Effector CD8-positive, alpha-beta T cell (primary cell): ENCODE results near the gene HCN1.
"Not testable (repeated sequence)": the region's sequence is repeated elsewhere in the genome, so short reads cannot be mapped to it uniquely, and the experiment has no call there.

Source experiments
- DNase-seq: peaks from one replicate; lab custom pipeline; 2025; lab: John Stamatoyannopoulos, UW

Gene HCN1

DNA sequence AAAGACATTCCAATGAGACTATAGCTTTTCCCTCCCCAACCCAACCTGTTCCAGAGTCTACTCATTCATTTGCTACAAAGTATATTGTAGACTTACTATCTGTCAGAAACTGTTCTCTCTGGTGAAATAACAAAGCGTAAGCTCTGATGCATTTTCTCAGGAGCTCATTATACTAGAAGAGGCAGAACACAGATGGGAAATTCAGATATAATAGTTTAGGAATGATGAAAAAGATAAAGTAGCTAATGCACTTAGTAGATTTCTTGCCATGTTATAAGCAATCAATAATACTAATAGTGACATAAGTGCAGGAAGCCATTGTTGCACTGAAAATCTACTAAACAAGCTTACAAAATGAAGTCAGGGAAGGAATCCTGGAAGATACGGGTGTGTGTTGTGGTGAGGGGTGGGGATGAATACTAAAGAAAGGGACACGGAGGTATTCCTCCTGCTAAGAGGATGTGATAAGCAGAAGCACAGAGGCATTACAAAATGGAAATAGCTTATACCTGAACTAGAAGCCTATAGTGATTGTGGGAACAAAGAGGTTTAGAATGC is 78.2 kb downstream of the HCN1 start:
- no peak for DNase-seq

DNA sequence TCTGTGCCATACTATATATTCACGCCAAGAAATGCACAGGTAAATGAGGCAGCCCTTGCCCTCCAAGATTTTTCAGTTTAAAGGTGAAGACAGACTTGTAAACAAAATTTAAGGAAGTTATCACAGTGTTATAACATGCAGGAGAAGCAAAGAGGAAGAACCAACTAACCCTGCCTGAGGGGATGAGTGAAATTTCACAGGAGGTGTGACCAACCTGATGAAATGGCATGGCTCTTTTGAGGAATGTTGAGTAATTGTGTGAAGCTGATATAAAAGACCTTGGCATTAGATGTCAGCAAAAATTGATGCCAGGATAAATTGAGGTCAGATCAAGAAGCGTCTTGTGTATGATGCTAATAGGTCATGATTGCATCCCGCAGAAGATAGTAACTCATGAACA is 86.5 kb downstream of the HCN1 start:
- DNase-seq, result no peak

DNA sequence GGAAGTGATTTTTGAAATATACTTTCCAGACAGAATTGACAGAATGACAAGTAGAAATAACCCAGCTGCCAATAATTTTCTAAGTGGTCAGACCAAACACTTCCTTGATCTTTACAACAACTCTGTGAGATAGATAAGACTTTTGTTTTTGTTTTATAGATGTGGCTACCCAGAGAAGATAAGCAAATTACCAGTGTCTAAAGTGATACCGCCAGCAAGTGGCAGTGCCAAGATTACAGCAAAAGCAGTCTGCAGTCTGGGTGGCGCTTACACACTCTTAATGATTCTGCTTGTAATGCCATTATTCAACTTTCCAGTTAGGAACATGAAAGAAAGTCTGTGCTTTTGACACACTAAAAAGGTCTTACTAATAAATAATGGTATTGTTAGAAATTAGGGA is 92.1 kb downstream of the HCN1 start:
- DNase-seq, result no peak

DNA sequence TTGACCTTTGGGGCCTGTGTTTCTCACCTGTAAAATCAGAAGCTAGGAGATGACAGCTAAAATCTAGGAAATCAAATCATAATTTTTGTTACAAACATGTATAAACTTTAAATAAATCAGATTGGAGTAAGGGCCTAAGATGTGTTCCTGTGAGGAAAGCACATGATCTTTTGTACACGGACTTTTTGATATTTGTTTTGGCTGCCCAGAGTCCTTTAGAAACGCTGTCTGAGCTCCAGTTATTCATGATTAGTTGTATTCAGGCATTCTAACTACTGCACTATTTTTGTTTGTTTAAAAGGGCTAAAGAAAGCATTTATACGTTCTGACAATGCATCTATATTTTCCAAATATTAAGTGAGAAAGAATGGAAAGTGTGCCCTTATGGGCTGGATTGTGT is 94.8 kb downstream of the HCN1 start:
- DNase-seq, result no peak

DNA sequence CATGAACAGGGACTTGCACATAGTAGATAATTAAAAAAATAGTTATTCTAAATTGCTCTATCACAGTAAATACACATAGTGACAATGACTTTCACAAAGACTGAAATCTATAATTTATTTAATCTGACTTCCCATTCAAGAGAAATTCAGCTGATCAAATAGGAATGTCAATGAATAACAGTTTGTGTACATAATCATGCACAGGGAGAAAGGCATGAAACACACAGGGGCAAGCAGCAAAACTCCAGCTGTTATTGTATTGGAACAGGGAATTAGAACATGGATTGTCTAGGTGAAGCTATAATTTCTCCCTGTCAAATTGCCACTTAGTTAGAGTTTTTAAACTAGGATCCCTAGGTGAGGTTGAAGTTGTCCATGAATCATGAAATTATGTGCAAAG is 99.9 kb downstream of the HCN1 start:
- DNase-seq, result no peak

DNA sequence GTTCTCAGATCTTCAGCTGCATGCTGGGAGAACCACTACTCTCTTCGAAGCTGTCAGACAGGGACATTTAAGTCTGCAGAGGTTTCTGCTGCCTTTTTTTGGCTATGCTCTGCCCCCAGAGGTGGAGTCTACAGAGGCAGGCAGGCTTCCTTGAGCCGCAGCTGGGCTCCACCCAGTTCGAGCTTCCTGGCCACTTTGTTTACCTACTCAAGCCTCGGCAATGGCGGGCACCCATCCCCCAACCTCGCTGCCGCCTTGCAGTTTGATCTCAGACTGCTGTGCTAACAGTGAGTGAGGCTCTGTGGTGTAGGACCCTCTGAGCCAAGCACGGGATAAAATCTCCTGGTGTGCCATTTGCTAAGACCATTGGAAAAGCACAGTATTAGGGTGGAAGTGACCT is 110.2 kb downstream of the HCN1 start:
- DNase-seq, result not testable (repeated sequence)

DNA sequence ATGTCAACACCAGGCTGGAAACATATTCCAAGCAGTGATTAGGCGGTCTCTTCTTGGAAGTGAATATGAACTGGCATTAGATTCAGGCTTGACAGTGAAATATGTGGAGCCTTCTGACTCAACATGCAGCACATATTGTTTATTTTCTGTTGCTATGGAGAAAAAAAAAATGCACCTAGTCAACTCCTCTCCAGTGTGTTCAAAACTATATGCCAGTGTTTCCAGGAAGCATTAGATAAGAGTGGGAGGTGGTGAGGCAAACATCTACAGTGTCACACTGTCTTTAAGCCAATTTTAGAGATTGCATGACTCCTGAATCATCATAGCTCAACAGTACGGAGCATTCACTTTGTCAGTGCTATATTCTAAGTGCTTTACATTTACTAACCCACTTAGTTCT is 117.9 kb downstream of the HCN1 start:
- DNase-seq, result no peak

DNA sequence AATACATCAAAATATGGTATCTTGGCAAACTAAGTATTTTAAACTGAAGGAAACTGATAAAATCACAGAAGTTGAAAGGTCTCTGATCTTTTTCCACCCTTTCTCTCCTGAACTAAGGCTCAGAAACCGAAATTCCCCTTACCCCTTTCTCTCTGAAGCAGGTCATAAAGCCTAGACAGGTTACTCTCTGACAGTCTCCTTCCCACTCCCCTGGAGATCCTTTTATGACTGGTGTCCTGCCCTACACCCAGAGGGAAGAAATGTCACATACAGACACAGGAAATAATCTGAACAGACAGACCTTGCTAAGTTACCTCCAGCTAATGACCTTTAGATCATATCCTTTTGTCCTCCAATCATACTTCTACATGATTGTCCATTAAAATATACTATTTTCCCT is 127.4 kb downstream of the HCN1 start:
- no peak for DNase-seq

DNA sequence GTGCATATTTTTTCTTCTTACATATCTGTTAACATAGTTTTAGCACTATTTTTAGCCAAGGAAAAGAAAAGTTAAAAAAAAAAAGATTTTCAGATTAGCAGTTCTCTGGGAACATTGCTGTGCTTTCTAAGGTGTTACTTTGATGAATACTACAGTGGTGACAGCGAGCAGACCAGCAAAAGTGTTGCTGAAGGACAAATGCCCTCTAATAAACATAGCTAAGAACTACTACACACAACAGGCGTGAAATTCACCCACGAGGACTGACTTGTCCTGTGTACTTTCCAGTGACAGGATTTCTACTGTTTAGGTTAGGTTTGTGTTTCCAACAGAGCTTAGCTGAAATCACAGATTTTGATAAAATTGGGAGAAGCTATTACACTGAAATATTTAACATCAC is 153.8 kb downstream of the HCN1 start:
- DNase-seq, result no peak

DNA sequence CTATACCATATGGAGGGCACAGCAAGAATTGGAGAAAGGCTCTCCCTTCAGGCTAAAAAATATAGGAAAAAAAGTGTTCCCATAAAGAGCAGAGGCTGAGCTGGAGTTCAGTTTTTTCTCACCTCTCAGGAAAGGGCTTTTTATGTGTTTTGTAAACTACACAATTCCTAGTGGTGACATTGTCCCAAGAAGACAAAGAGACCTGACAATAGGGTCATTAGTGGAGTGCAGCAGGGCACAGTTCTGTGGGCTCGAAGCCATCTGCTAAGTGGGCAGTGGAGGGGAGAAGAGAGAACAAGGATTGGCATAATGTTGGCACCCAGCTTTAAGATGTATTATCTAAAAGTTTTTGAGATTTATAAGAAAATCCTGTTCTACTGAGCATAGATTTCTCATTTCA is 162.5 kb downstream of the HCN1 start:
- DNase-seq, result no peak

DNA sequence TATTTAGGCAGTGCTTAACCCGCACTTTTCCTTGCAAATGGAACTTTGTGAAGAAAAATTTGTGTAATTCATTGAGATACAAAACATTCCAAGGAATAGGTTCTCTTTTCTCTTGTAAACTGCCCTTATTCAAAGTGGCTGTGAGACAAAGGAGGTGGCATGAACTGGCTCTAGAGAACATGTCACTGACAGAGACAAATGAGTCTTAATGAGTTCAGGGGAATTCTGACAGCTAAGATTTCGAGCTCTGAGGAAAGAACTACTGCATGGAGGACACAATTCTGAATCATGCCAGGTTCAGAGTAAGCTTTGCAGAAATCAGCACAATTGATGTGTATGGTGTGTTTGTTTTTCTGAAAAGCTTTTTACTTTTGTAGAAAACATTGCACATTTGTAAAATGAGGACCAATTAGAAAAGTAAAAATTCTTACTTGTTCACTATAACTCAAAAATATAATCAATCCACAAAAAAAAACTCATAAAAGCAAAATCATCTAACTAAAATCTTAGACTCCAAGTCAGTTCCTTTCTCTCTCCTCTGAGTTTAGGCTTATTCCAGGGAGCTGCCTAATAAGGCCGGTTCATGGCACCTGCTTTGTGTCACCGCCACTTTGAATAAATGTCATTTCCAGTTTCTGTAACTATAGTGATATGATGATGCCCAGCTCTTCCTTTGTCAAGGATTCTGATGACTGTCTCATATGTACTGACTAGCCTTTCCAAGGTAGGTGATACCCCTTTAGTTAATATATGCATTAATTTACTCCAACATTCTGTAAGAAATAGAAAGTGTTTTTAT is 163.2 kb downstream of the HCN1 start:
- no peak for DNase-seq

DNA sequence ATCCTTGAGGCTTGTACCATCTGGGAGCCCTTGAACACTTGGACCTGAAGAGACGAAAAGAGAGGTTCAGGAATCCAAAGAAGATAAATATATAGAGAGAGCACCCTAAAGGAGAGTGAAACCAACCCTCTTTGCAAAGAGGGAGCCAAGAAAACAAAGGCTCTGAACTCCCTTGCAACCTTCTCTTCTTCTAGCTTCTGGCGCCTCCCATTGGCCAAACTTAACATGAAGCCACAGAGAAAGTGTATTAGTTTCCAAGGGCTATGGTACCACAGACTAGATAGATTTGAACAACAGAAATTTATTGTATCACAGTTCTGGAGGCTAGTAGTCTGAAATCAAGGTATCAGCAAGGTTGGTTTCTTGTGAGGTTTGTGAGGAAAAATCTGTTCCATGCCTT is 175.1 kb downstream of the HCN1 start:
- DNase-seq, result no peak

DNA sequence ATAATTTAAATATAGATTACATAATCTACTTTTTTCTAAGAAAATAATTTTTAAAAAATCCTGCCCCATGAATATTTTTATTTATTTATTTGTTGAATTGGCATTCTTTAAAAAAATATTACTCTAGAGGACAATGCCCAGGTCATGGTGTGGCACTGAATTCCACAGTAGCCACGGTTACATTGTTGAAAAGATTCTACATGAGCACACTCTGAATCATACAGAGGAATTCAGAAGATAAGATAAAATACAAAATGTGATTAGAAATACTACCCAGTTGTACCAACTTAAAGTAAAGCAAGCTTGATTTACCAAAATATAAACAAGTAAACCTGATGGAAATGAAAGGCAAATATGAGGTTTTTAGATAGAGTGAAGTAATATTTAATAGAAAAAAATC is 183.7 kb downstream of the HCN1 start:
- DNase-seq, result no peak

DNA sequence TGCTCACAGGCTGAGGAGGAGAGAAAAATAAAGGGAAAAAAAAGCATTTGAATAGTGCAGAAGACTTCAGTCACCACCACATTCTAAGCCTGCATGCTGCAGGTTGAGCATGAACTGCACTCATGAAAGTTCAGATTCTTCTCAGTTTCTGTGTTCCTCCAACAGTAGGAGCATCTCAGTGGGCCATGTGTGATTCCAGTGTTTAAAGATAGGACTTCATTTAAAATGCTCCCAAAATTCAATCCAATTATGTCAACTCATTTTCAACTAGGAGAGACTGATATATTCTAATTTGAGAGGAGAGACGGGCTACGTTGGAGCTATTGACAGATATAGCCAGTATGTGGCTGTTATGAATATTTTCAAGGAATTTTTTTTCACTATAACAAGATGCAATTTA is 186.8 kb downstream of the HCN1 start:
- no peak for DNase-seq

DNA sequence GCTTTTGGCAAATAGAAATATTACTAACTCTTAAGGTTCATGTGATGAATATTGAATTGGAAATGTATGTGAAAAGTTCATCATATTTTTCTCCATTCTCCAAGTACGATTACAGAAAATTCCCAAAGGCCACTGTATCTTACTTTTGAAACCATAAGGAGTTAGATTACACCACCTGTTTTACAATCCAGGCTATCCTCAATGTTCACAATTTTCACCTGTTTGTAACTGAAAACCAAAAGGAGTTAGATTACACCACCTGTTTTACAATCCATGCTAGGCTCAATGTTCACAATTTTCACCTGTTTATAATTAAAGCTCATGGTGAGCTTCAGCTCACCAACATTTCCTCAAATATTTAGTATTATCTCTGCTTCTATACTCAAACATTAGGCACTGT is 188.0 kb downstream of the HCN1 start:
- DNase-seq, result no peak

DNA sequence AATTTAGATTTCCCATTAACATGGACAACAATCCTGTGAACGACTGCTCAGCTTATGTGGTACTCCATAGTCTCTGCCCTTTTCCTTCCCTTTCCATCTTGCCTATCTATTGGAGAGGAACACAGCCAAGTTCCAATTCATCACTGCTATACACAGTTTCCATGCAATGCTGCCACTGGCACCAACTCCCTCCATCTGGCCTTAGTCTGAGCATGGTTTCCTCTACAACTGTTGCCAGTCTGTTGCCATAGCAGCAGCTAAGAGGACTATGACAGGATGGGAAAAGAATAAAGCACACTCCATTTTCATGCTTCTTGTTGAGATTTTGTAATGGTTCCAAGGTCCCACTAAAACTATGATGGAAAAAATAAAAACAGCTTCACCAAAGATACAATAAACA is 189.0 kb downstream of the HCN1 start:
- no peak for DNase-seq

DNA sequence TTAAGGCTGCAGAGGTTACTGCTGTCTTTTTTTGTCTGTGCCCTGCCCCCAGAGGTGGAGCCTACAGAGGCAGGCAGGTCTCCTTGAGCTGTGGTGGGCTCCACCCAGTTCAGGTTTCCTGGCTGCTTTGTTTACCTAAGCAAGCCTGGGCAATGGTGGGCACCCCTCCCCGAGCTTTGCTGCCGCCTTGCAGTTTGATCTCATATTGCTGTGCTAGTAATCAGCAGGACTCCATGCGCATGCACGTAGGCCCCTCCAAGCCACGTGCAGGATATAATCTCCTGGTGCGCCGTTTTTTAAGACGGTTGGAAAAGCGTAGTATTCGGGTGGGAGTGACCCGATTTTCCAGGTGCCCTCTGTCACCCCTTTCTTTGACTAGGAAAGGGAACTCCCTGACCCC is 197.2 kb downstream of the HCN1 start:
- not testable (repeated sequence) for DNase-seq

DNA sequence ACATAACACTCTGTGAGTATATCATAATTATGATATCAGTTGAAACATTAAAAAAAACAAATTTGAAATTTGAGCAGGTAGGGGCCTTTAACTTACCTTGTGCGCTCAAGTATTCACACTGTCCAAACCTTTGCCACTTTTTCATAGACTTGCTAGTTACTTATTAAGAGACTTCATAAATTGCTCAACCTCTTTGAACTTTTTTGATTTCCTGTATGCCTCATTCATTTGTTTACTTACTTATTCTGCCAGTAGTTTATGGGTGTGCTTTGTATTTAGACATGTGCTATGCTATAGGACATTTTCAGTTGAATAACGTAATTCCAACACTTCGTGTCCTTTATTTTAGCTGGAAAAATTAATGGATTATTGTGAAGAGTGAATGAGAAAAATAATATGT is 204.8 kb downstream of the HCN1 start:
- no peak for DNase-seq

DNA sequence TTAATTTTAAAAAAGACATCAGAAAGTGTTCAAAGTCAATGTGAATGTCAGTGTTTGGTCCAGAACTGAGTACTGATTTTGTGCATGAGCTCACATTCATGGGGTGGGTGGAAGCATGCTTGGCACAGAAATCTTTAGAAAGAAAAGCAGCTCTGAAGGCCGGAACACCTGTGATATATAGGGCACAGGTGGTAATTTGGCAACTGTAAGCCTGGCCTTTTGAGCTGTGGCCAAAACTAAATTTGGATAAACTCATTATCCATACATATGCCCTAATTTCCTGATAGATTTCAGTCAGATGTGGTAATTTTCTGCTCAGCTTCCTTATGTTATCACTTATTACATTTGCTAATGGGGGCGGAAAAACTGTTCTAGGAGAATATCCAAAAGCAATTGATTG is 211.4 kb downstream of the HCN1 start:
- DNase-seq, result no peak

DNA sequence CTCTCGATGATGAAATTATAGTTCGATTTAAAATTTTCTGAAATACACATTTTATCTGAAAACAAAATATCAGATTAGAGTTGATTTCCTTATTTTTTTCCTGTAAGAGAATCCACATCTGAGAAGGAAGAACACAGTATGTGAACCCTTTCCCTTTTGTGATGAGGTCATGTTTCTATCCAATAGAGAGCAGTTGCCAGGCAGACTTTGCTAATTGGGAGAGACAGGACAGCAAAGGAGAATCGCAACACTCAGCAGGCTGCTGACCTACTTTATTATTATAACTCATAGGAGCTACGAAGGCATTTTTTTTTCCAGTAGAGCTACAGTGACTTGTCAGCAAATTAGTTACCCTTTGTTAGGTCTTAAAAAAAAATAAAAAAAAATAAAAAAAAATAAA is 242.1 kb downstream of the HCN1 start:
- DNase-seq, result no peak

DNA sequence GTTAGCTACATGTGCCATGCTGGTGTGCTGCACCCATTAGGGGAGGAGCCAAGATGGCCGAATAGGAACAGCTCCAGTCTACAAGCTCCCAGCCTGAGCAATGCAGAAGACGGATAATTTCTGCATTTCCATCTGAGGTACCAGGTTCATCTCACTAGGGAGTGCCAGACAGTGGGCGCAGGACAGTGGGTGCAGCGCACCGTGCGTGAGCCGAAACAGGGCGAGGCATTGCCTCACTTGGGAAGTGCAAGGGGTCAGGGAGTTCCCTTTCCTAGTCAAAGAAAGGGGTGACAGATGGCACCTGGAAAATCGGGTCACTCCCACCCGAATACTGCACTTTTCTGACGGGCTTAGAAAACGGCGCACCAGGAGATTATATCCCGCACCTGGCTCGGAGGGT is 251.3 kb downstream of the HCN1 start:
- not testable (repeated sequence) for DNase-seq

DNA sequence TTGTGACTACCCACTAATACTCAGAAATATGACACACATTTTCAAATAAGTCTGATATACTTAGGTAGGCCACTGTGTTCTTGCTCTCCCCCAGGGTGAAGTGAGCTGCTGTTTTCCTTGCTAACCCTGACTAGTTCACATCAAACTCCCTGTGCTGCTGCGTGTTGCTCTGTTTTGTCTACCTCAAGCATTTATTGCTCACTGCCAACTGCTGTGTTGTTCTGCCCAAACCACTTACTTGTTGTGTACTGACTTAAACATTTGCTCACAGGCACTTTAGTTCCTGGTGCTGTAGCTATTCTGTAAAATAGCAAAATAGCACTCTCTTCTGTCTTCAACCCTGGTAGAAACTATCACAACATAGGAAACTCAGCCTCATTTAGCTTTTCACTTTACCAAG is 255.7 kb downstream of the HCN1 start:
- no peak for DNase-seq

DNA sequence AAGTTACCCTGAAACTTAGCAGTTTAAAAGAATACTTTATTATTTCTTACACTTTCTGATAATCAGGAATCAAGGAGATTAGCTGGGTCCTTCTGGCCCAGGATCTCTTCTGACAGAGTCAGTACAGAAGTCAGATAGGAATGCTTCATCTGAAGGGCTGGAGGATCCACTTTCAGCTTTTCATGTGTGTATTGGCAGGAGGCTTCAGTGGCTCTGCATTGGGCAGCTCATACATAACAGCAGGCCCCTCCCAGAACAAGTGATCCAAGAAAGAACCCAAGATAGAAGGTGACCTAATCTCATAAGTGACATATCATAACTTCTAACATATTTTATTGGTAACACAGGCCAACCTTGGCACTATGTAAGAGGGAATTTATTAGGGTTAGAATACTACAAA is 258.4 kb downstream of the HCN1 start:
- no peak for DNase-seq
